PC-9 (cell line): ENCODE data around the gene MVB12B. TPM values are rescaled to one million over a fixed set of nuclear protein-coding genes. Genes with fewer than 3 reads are reported as not detected.

Source experiments
- BruUV-seq: library from RNA; stranded (reverse); fragments of 400-500 nt; replicated peaks from 2 replicates; lab custom pipeline; 2021; lab: Mats Ljungman, UMichigan
- CTCF ChIA-PET: fragments of 300-600 bp; sonication (Branson Sonifier 250); formaldehyde crosslinking; loops from one replicate; lab custom pipeline; 2022; ENCODE audit warnings: antibody characterized with exemption; lab: Charles Lee
- POLR2A ChIA-PET: fragments of 300-600 bp; sonication (Branson Sonifier 250); formaldehyde crosslinking; loops from one replicate; lab custom pipeline; 2022; ENCODE audit warnings: antibody characterized with exemption; ENCODE audit not compliant: unreplicated experiment; lab: Charles Lee
- DNase-seq, 2 experiments: peaks; one replicate each; pipeline versions ENCODE4 v3.0.0 to v3.0.0-alpha.2; 2015 to 2022; ENCODE audit warnings: mixed read lengths in 1 of 2
- H2AFZ ChIP-seq: fragments of 200-600 bp; sonication (generic); 2 replicates; pipeline ENCODE4 v1.8.1; 2017; ENCODE audit warnings: antibody characterized with exemption
- H3F3A ChIP-seq: fragments of 200-600 bp; sonication (generic); 2 replicates; pipeline ENCODE4 v1.8.1; 2017; ENCODE audit warnings: antibody characterized with exemption, mild to moderate bottlenecking, low read depth; ENCODE audit not compliant: insufficient read depth
- H3K27ac ChIP-seq: fragments of 200-600 bp; sonication (generic); 2 replicates; pipeline ENCODE4 v1.6.1; 2016; ENCODE audit warnings: mixed run types
- H3K27me3 ChIP-seq: fragments of 200-600 bp; sonication (generic); 2 replicates; pipeline ENCODE4 v1.6.1; 2016; ENCODE audit warnings: low read depth, mixed run types; ENCODE audit not compliant: insufficient read depth
- H3K36me3 ChIP-seq: fragments of 200-600 bp; sonication (generic); 2 replicates; pipeline ENCODE4 v1.6.1; 2016; ENCODE audit warnings: low read depth, mixed run types
- H3K4me1 ChIP-seq: fragments of 200-600 bp; sonication (generic); replicated peaks from 2 replicates; pipeline ENCODE4 v1.6.1; 2016; ENCODE audit warnings: mixed run types; ENCODE audit not compliant: insufficient read depth
- H3K4me2 ChIP-seq: fragments of 200-600 bp; sonication (generic); 2 replicates; pipeline ENCODE4 v1.6.1; 2017; ENCODE audit warnings: mixed run types
- H3K4me3 ChIP-seq: fragments of 200-600 bp; sonication (generic); 2 replicates; pipeline ENCODE4 v1.6.1; 2016; ENCODE audit warnings: mixed run types
- H3K79me2 ChIP-seq: fragments of 200-600 bp; sonication (generic); 2 replicates; pipeline ENCODE4 v1.6.1; 2017; ENCODE audit warnings: low read depth, mixed run types
- H3K9me2 ChIP-seq: fragments of 200-600 bp; sonication (generic); 2 replicates; pipeline ENCODE4 v1.8.1; 2017; ENCODE audit warnings: mild to moderate bottlenecking; ENCODE audit not compliant: insufficient read depth
- H3K9me3 ChIP-seq: fragments of 200-600 bp; sonication (generic); 2 replicates; pipeline ENCODE4 v1.8.1; 2016; ENCODE audit warnings: low read depth; ENCODE audit not compliant: insufficient read depth
- H4K20me1 ChIP-seq: fragments of 200-600 bp; sonication (generic); 2 replicates; pipeline ENCODE4 v1.8.1; 2017; ENCODE audit not compliant: insufficient read depth
- CTCF ChIP-seq: fragments of 200-600 bp; sonication (generic); conservative IDR thresholded peaks from 2 replicates; pipeline ENCODE4 v1.6.1; 2017; ENCODE audit warnings: mixed run types, antibody characterized with exemption, mild to moderate bottlenecking, moderate library complexity
- EZH2 ChIP-seq: fragments of 200-600 bp; sonication (generic); IDR thresholded peaks from 2 replicates; pipeline ENCODE4 v1.8.0; 2017; ENCODE audit warnings: antibody characterized with exemption, low read depth
- intact Hi-C: fragments of 100-400 bp; cut with micrococcal nuclease; formaldehyde crosslinking; loops from one replicate; pipeline ENCODE4 v1.10.0; 2022; ENCODE audit not compliant: unreplicated experiment
- total RNA-seq: library from RNA; stranded (reverse); gene quantifications from 2 replicates; pipeline ENCODE4 v1.2.3, GENCODE V29; 2021

Gene MVB12B
- total RNA-seq, 1 experiment from 2014 or later: 8.8 TPM

- no TSS peak for BruUV-seq
- Histone ChIP-seq H3K36me3 (no peaks in the 10 kb centered on the region), H3F3A (no peaks in the 10 kb centered on the region), H3K4me3 (no peak overlapping the region), H3K79me2 (no peaks in the 10 kb centered on the region), H3K4me1 (no peaks in the 10 kb centered on the region), H3K27ac (no peak overlapping the region), H4K20me1 (no peaks in the 10 kb centered on the region), H3K4me2 (no peak overlapping the region), H3K9me3 (no peaks in the 10 kb centered on the region), H3K27me3 (peaks cover 5% of the 10 kb centered on the region; the same call in 1 of the 2 replicates), H2AFZ (no peak overlapping the region), H3K9me2 (no peaks in the 10 kb centered on the region)
- no peak for TF ChIP-seq EZH2
- CTCF ChIA-PET: interaction anchor here (0.6 kb wide), 1 partner anchor 171 kb away, joined by 3 read pairs; the partner anchor contains the start of gene MVB12B
- DNase-seq: no peak
- intact Hi-C loops: no loop called here
- POLR2A ChIA-PET: no interaction called here
These were observed 171.1 kb downstream of the MVB12B start for GRCh38 chr9:126497660-126498275.

GRCh38 chr9:126498331-126498730 is 171.7 kb downstream of the MVB12B start:
- CTCF ChIA-PET: interaction anchor here (0.6 to 2.5 kb wide), 3 partner anchors 52 to 171 kb away, joined by 3 to 11 read pairs (median 4); partner anchors contain the start of gene MVB12B
- no peak overlapping the region for H2AFZ ChIP-seq
- H3K4me2 ChIP-seq: no peak overlapping the region
- H3K4me1 ChIP-seq: no peaks in the 10 kb centered on the region
- intact Hi-C loops: no loop called here
- H3F3A ChIP-seq: no peaks in the 10 kb centered on the region
- H4K20me1 ChIP-seq: no peaks in the 10 kb centered on the region
- H3K27me3 ChIP-seq: peaks cover 5% of the 10 kb centered on the region; the same call in 1 of the 2 replicates
- H3K9me3 ChIP-seq: no peaks in the 10 kb centered on the region
- POLR2A ChIA-PET: no interaction called here
- TF ChIP-seq CTCF (no peak), EZH2 (no peak)
- H3K4me3 ChIP-seq: no peak overlapping the region
- no peaks in the 10 kb centered on the region for H3K36me3 ChIP-seq
- no peak for DNase-seq
- no TSS peak for BruUV-seq
- H3K9me2 ChIP-seq: no peaks in the 10 kb centered on the region
- H3K27ac ChIP-seq: no peak overlapping the region
- H3K79me2 ChIP-seq: no peaks in the 10 kb centered on the region

- H4K20me1 ChIP-seq: no peaks in the 10 kb centered on the region
- no peaks in the 10 kb centered on the region for H3K4me1 ChIP-seq
- H3K27ac ChIP-seq: no peak overlapping the region
- H2AFZ ChIP-seq: peak overlapping the region; percentile 71; the same call in 1 of the 2 replicates
- no TSS peak for BruUV-seq
- intact Hi-C loops: loop anchor here (1.0 kb wide), 1 partner anchor 282 kb away; no protein-coding TSS in a partner anchor
- TF ChIP-seq CTCF (peak; percentile 99), EZH2 (no peak)
- no peaks in the 10 kb centered on the region for H3F3A ChIP-seq
- H3K79me2 ChIP-seq: no peaks in the 10 kb centered on the region
- peak overlapping the region; percentile 77 for H3K4me2 ChIP-seq
- DNase-seq: peak in 1 of 2 experiments; percentile 53
- CTCF ChIA-PET: interaction anchor here (0.5 to 2.5 kb wide), 11 partner anchors 51 to 1720 kb away, joined by 3 to 11 read pairs (median 4); no protein-coding TSS in a partner anchor
- H3K4me3 ChIP-seq: peak overlapping the region; percentile 46; the same call in 1 of the 2 replicates
- H3K9me3 ChIP-seq: no peaks in the 10 kb centered on the region
- peaks cover 5% of the 10 kb centered on the region; the same call in 1 of the 2 replicates for H3K27me3 ChIP-seq
- POLR2A ChIA-PET: no interaction called here
- H3K9me2 ChIP-seq: no peaks in the 10 kb centered on the region
- H3K36me3 ChIP-seq: no peaks in the 10 kb centered on the region
These were observed 172.6 kb downstream of the MVB12B start for GRCh38 chr9:126499005-126499910.
